GM18508 (cell line): Measurements from ENCODE around the gene AHDC1.
"Not testable (repeated sequence)": the region's sequence is repeated elsewhere in the genome, so short reads cannot be mapped to it uniquely, and the experiment has no call there.

Source experiments
- ATAC-seq: cut with Tn5 transposase; IDR thresholded peaks from one replicate; pipeline ENCODE4 v1.9.1; 2021; ENCODE audit warnings: moderate number of reproducible peaks; ENCODE audit not compliant: insufficient read depth, unreplicated experiment

Gene AHDC1

DNA sequence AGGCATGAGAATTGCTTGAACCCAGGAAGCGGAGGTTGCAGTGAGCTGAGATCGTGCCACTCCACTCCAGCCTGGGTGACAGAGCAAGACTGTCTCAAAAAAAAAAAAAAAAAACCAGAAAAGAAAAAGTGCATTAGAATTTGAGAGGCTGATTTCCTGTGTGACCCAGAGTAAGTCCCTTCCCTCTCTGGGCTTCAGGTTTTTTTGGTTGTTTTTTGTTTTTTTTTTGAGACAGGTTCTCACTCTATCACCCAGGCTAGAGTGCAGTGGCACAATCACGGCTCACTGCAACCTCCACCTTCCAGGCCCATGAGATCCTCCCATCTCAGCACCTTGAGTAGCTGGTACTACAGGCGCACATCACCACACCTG, 65.7 kb downstream of the AHDC1 start:
- not testable (repeated sequence) for ATAC-seq

DNA sequence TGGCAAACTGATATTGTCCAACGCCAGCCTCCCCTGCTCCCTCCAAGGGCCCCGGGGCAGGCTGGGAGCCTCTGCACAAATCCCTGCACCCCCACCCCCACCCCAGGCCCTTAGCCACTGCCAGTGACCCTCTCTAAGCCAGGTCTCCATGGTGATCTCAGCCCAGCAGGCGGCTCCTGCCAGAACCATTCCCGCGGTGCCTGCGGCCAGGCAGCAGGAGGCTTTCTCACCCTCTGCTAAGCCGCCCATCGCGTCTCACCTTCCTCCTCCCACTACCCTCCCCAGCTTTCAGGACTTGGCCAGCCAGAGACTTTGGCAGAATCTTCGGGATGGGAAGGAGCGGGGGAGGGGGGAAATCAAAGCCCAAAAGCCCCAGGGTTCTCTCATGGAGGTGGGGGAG, 67.2 kb downstream of the AHDC1 start:
- no peak for ATAC-seq

DNA sequence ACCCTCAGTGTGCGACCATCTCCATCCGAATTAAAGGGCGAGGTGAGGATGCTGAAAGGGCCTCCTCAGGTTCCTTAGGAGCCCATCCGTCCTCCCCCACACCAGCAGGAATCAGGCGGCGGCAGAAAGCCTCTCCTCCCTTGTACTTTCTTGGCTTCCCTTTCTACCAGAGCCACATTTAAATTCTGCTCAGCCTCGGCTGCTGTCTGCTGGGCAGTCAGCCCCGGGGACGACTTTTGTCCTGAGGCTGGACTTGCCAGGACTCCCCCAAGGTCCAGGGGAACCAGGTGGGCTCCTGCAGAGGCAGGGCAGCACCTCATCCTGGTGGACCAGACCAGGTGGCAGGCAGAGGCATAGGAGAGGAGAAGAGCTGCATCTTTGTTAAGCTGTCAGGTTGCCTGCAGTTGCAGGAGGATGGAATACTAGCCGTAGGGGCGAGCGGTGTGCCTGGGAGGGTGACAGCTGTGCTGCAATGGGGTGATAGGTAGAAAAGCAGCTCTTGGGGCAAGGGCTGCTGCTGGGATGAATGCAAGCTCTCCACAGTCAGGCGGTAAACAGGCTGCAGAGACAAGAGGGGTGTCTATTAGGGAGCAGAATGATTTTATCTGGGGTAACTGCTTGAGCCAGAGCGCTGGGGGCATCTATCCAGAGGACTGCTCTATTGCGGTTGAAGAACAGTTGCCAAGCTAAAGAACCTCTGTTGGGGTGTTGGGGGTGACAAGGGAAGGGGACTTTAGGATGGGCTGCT, 67.8 kb downstream of the AHDC1 start:
- ATAC-seq = no peak

DNA sequence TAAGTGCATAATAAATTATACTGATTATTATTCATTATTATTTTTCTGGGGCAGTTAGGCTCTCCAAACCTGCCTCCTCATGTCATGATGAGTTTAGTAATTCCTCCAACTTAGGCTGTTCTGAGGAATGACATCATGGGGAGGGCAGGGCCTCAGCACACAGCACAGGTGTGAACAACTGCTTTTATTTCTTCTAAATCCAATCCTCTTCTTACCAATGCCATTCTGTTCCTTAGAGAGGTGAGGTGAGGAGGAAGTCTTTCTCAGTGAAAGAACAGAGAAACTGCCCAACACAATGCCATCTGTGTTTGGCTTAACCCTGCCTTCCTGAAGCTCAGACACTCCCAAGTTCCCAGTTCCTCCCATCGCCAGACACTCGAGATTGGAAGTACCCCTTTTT, 68.6 kb downstream of the AHDC1 start:
- no peak for ATAC-seq

DNA sequence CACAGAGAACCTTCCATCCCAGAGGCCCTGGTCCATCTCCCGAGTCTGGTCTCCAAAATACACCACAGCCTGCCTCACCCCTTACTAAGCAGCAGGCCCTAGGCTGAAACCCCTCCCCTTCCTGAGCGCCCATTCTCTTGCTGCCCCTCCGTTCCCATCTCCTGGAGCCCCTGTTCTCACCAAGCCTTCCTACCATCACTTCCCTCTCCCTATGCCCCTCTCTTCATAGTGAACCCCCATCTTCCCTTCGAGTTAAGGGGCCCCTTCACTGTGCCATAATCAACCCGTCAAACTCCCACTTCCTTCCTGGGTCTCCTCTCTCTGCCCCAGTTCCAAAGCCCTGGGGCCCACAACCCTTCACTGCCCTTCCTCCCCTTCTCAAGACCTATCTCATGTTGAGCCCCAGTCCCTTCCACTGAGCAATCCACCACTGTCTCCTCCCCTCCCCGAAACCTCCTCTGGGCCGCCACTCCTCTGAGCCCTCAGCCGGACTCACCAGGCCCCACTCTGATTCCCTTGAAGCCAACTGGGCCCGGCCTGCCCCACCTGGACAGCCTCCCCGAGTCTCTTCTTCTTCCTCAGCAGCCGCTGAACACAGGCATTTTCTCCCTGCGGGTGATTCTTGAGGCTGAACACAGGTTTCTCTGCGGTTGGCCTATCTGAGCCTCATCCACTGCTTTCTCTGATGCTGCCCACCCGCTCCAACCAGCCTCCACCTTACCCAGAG, 71.8 kb downstream of the AHDC1 start:
- ATAC-seq = no peak

DNA sequence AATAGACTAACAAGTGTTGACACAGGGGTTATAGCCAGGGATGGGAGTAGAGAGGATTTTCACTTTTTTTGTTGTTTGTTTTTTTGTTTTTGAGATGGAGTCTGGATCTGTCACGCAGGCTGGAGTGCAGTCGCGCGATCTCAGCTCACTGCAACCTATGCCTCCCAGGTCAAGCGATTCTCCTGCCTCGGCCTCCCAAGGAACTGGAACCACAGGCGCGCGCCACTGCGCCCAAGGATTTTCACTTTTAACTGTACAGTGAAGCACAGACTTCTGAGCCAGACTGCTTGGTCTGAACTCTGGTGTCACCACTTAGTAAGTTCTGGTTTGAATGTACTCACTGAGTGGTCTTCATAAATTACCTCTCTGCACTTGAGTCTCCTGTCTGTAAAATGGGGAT, 73.8 kb downstream of the AHDC1 start:
- no peak for ATAC-seq

DNA sequence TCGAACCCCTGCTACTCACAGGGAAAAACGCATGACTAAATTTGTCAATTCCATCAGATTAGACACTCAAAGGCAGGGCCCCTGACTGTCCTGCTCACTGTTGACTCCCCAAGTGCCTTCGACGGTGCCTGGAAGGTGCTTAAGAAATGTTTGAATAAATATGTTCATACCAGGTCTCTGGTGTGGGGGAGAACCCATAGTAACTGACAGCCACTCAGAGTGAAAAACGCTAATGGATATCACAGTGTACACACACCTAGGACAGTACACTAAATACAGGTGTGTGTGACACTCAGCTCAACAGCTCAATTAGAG, 74.3 kb downstream of the AHDC1 start:
- ATAC-seq = no peak

DNA sequence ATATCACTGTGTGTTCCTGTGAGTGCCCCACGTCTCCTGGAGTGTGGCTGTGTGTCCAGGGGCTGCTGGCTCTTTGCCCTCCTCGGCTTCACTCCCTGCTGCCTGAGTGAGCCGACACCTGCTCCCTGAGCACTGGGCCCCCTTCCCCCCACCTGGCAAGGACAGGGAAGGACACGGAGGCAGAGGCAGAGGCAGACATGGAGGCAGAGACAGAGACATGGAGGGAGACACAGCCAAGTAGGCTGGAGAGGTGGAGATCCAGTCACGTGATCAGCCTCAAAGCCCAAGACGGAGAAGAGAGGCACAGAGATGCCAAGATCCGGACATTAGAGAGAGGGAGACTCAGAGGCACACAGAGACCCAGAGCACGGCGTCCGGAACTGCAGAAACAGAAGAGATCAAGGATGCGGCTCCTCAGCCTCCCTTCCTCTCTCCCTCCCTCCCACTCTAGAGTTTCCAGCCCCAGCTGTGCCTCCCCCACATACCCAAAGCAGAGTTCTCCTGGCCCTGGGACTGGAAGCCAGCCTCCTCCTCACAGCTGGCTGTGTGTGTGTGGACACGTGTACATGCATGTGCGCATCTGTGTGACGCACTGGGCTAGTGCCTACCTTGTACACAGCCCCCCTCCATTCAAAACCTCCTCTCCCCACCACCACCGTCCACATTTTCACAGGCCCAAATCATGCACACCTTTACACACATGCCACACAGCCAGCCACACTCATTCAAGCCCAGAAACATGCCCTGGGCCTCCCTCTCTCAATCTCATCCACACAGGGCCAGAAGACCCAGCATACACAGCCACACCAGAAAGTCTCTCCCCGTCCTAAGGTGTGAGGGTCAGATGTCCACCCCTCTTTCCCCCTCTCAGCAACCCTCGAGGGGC, 74.9 kb downstream of the AHDC1 start:
- ATAC-seq = no peak

DNA sequence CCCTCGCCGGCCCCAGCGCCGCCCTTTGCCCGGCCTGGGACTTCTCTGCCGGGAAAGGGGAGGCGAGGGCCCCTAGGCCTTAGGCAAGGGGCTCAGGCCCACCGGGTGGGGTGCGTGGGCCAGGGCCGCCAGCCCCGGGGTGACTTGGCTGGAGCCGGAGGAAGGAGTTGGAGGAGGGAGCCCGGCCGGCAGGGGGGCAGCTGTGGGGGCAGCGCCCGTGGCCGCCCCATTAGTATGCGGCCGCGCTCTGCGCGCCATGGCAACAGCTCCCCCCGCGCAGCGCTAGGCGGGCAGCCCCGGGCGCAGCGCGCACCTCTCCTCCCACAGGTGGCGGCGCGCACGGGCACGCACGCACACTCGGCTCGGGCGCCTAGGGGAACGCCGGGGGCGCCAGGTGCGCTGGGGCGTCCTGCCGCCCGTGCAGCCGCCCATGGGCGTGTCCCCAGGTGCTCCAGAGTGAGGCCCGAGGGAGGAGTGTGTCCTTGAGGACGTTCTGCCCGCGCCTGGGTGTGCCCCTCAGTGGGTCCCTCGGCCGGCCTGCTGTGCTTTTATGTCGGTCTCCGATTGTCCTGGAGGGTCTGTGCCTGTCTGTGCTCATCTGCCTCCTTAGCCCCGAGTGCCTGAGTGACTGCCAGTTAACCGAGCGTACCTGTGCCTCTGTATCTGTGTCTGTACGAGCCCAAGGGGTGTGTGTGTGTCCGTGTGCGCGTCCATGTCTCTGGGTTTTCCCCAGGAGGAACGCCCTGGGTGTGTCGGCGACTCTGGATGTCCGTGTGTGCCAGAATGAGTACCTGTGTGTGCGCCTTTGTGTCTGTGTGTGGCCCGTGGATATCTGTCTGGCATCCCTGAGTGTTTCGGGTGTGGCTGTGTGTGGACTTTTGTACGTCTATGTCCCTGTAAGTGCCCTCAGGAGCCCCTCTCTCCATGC, 75.8 kb downstream of the AHDC1 start:
- no peak for ATAC-seq

DNA sequence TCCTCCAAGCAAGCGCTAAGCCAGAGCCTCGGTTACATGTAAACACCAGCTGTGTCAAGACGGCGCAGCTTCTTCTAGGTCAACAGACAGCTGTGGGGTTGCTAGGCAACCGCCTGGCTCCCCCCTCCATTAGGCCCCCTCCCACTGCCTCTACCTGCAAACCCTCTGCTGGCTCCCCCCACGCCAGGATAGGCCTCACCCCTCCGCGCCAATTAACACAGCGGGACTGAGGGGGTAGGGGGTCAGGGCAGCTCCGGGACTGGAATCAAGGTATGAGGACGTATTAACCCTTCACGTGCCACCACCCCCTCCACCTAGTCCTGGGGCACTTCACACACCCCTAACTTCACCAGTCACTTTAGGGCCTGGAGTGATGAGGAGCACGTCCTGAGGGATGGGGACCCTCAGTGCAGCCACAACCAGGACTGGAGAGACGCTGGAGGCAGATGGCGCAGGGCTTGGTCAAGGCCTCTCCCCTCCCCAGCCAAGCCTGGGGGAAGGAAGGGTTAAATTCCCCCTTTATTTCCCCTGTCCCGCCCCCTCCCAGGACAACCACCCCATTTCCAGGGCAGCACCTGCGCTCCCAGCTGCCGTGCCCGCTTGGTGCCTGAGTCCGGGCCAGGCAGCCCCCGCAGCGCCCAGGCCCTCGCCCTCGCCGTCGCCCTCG, 76.6 kb downstream of the AHDC1 start:
- ATAC-seq = no peak

DNA sequence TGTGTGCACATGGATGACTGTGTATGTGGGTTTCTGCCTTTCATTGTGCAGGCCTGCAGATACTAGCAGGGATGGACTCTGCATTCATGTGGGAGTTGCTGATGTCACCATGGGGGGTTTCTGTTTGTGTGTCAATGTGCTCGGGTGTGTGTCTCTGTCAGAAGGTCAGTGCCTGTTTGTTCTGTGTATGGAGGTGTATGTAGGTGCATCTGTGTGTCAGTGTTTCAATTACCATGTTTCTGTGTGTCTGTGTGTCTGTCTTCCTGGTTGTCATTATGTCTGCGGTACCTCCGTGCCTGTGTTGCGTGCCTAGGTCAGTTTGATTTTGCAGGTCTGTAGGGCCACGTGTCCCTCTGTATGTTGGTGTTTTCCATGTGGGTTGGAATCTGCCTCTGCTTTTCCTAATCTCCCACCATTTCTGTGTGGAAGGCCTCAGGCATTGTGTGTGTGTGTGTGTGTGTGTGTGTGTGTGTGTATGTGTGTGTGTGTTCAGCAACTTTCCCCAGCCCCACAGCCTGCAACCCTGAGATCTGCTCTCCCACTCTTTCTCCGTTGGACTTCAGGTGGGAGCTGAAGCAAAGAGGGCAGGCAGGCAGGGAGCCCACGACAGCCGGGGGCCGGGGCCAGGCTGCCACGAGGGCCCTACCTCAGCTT, 77.2 kb downstream of the AHDC1 start:
- no peak for ATAC-seq

DNA sequence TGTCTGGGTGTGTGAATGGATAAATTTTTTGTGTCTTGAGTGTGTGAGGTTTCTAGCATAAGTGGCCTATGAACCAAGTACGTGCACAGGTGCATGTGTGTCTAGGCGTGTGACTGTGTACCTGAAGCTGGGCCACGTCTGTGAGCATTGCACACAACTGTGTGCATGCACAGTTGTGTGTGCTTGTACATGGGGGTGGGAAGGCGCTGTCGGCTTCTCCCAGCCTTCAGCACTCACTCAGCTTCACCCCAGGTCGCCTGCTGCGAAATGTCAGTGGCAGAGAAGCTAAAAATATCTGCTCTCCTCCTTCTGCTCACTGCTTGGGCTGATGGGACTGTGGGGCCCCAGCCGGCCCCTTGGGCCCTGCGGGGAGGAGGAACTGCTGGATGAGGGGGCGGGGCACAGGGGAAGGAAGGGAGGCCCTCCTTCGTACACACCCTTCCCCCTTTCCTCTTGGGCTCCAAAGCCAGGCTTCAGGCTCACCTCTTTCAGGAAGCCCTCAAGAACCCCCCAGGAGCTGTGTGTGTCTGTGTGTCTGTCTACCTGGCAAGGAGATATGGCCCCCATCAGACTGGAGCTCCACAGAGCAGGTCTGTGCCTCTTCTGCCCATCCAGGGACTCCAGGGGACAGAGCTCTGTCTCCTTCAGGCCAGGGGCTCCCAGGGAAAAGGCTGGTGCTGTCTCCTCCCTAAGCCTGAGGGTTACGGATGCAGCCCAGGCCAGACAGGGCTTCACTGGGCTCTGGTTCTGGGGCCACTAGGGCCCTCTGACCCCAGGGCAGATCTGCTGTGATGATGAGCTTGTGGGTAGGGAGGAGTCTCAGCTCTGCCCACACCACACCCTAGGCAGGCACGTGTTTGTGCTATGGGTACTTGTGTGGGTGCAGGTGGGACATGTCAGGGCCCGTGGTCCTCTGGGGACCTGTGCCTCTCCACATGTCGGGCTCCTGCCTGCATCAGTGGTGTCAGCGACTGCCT, 78.4 kb downstream of the AHDC1 start:
- ATAC-seq = no peak

DNA sequence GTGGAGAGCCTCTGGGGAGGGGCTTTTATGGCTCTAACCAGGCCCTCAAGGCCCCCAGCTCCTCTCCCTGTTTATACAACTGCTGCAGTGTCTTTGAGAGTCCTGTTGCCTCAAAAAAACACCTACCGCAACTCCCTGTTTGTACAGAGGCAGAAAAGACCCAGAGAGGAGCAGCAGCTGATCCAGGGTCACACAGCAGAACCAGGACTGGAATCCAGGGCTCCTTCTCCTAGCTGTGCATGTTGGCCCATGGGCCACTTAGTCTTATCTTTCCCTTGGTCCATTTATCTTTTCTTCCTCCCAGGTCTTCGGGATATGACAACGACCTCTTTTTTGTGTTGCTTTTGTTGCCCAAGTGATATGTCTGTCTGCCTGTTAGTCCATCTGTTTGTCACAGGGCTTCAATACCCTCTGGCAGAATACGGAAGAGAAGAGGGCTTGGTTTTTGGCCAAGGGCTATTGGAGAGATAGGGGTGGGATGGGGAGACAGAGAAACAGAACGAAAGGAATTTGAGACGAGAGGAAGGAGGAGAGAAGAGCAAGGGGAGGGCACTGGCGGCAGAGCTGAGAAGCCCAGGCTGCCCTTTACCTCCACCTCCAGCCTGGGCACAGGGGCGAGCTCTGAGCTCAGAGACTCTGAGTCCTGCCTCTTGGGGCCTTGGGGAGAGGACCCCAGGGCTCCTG, 80.5 kb downstream of the AHDC1 start:
- no peak for ATAC-seq

DNA sequence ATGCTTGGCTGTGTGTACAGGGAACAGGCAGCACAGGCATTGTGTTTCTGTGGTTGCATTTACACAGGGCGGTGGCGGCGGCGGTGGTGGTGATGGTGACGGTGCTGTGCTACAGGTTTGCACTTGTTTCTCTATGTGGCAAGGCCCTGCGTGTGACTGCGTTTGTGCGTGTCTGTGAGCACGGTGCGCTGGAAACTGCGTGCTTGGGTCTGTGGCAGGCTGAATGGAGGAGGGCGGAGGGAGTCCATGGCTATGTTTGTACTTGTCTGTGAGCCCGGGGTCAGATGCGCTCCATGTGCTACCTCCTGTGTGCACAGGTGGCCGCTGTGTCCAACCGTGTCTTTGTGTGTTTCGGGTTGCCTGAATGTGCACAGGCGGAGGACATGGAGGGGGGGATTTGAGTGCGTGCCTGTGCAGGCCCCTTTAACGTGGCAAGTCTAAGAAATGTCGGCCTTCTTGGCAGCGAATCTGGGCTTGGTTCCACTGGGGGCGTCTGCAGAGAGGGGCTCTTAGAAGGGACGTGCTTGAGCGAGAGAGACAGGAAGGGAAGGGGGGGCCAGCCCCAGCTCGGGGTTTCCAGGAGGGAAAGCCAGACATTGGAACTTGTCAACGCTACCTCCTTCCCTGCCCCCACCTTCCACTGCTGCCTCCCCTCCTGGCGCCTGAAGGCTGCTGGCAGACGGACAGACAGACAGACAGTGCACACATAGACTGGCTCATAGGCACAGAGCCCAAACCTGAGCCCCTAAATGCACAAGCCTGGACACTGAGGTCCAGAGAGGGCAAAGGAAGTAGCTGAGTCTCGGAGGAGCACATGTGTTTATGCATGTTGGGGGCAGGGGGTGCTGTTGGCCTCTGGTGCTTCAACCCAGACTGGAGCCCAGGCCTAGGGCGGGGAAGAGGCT, 81.3 kb downstream of the AHDC1 start:
- ATAC-seq = no peak

DNA sequence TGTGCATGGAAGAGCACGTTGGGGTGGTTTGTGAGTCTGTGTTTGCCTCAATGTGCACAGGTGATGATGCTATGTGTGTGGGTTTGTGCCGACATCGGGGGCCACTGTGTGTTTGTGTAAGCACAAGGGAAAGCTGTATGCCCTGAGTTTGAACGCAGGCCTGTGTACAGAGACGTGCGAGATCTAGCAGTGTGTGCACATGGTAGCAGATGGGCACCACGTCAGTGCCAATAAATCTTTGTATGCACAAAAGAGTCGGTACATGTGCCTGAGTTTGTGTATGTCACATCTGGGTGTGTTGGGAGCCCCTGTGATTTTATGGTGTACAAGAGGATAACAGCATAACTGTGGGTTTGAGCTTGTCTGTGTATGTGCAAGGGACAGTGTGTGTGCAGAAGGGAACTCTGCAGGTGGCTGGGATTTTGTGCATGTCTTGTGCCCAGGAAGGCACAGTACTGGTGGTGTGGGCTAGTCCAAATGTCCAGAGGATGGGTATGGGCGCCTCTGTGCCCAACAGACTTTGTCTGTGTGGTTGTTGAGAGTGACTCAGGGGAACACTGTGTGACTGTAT, 82.0 kb downstream of the AHDC1 start:
- ATAC-seq = no peak

DNA sequence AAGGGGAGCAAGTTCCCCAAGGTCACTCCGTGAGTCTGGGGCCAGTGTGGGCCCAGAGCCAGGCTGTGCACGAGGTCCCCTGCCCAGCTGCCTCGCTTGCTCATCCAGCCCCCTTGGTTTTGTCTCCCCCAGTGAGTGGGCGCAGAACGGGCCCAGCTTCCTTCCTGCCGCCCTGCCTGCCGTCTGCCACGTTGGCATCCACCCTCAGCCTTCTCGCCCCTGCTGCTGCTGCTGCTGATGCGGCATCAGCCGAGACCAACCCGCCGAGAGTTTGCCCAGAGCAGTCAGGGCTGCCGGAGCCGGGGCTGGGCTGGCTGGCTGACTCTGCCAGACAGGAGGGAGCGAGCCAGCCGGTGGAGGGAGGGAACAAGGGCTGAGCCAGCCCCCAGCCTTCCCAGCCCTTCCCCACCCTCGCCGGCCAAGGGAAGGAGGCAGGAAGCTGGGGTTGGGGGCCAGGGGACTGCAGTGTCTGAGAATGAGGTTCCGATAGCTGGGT, 82.6 kb downstream of the AHDC1 start:
- ATAC-seq = no peak
